GM10266 (cell line): ENCODE measurements around the gene UQCC3.
A peak's percentile ranks its signal among the peaks of the same experiment; 100 is the strongest.
"Not testable (repeated sequence)": the region's sequence is repeated elsewhere in the genome, so short reads cannot be mapped to it uniquely, and the experiment has no call there.

ENCODE experiments used
- DNase-seq: peaks from one replicate; pipeline ENCODE4 v3.0.0; 2012; ENCODE audit errors: extremely low spot score
- TF ChIP-seq, protein P1 (sequence below): IDR thresholded peaks from 2 replicates; pipeline ENCODE4 v1.5.1; 2012; ENCODE audit warnings: mild to moderate bottlenecking, low read depth; ENCODE audit not compliant: control insufficient read depth, insufficient read depth; ENCODE audit errors: missing control alignments

Gene UQCC3

GRCh38 chr11:62689421-62690183 lies 18.1 kb downstream of the UQCC3 start, which contains the start of gene LRRN4CL:
TSS of gene LRRN4CL (minus strand) at chr11:62689530. CDS start at chr11:62688508, 1,022 bp downstream.
- TF ChIP-seq, protein P1, sequence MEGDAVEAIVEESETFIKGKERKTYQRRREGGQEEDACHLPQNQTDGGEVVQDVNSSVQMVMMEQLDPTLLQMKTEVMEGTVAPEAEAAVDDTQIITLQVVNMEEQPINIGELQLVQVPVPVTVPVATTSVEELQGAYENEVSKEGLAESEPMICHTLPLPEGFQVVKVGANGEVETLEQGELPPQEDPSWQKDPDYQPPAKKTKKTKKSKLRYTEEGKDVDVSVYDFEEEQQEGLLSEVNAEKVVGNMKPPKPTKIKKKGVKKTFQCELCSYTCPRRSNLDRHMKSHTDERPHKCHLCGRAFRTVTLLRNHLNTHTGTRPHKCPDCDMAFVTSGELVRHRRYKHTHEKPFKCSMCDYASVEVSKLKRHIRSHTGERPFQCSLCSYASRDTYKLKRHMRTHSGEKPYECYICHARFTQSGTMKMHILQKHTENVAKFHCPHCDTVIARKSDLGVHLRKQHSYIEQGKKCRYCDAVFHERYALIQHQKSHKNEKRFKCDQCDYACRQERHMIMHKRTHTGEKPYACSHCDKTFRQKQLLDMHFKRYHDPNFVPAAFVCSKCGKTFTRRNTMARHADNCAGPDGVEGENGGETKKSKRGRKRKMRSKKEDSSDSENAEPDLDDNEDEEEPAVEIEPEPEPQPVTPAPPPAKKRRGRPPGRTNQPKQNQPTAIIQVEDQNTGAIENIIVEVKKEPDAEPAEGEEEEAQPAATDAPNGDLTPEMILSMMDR: no peak
- DNase-seq: no peak

GRCh38 chr11:62693624-62694023 lies 22.2 kb downstream of the UQCC3 start:
- not testable (repeated sequence) for DNase-seq

- peak; percentile 81 for DNase-seq
- TF ChIP-seq, protein P1: peak; percentile 78
These were observed 23.1 kb downstream of the UQCC3 start for GRCh38 chr11:62694455-62695167.

DNA sequence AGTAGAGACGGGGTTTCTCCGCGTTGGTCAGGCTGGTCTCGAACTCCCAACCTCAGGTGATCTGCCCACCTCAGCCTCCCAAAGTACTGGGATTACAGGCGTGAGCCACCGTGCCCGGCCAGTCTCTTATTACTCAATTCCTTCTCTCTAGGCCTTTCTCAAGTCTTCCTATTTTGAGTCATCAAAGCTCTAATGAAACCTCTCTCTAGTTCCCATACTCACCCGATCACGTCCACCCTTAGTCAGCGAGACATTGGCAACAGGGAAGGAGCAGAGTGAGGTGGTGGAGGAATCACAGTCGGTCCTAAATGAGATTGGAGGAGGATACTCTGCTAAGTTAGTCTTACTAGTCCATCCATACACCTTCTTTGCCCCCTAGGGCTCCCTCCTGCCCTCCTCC lies 30.8 kb downstream of the UQCC3 start:
- TF ChIP-seq, protein P1: no peak
- no peak for DNase-seq

GRCh38 chr11:62703921-62704320 lies 32.4 kb downstream of the UQCC3 start:
- DNase-seq: not testable (repeated sequence)

GRCh38 chr11:62705413-62705812 lies 33.9 kb downstream of the UQCC3 start:
- TF ChIP-seq, protein P1: no peak
- DNase-seq: no peak

GRCh38 chr11:62705880-62706849 lies 34.7 kb downstream of the UQCC3 start:
- peak; percentile 94 for DNase-seq
- TF ChIP-seq, protein P1: no peak
